Coronary artery (tissue), 2 donors: ENCODE data around the gene MAN1A1.

Source experiments
- DNase-seq: peaks from one replicate; pipeline ENCODE4 v3.0.0-alpha.2; 2017; ENCODE audit warnings: low spot score
- H3K27ac ChIP-seq, 2 donors: fragments of 200-600 bp; sonication (generic); one replicate each; pipeline ENCODE4 v1.5.1; 2016 to 2019
- H3K4me3 ChIP-seq: fragments of 200-600 bp; sonication (generic); 2 replicates; pipeline ENCODE4 v1.5.1; 2016; ENCODE audit warnings: mild to moderate bottlenecking, moderate library complexity
- CTCF ChIP-seq: fragments of 200-600 bp; sonication (generic); IDR thresholded peaks from one replicate; pipeline ENCODE4 v1.5.1; 2019; ENCODE audit warnings: antibody characterized with exemption

Gene MAN1A1

GRCh38 chr6:119333063-119333609 lies 16.4 kb downstream of the MAN1A1 start:
- TF ChIP-seq CTCF, result no peak
- H3K4me3 ChIP-seq, result no peak overlapping the region
- DNase-seq, result no peak
- H3K27ac ChIP-seq, result no peak overlapping the region

- Histone ChIP-seq H3K27ac (no peak overlapping the region), H3K4me3 (no peak overlapping the region)
- TF ChIP-seq CTCF, result no peak
- DNase-seq, result no peak
Measured at GRCh38 chr6:119331663-119332286, 17.8 kb downstream of the MAN1A1 start.

- no peak for TF ChIP-seq CTCF
Measured at GRCh38 chr6:119330520-119331113, 18.9 kb downstream of the MAN1A1 start.

GRCh38 chr6:119329794-119330180 lies 19.8 kb downstream of the MAN1A1 start:
- no peak overlapping the region for H3K4me3 ChIP-seq
- H3K27ac ChIP-seq, result no peak overlapping the region
- no peak for TF ChIP-seq CTCF
- no peak for DNase-seq

More at GRCh38 chr6:119330520-119331113, 18.9 kb downstream of the MAN1A1 start:
- Histone ChIP-seq H3K27ac (no peak overlapping the region), H3K4me3 (no peak overlapping the region)
- DNase-seq, result no peak

GRCh38 chr6:119328892-119329793 lies 20.4 kb downstream of the MAN1A1 start:
- H3K27ac ChIP-seq, result no peak overlapping the region
- TF ChIP-seq CTCF, result no peak
- H3K4me3 ChIP-seq, result no peak overlapping the region
- no peak for DNase-seq

- TF ChIP-seq CTCF, result no peak
- no peak for DNase-seq
- Histone ChIP-seq H3K27ac (no peak overlapping the region), H3K4me3 (no peak overlapping the region)
Measured at GRCh38 chr6:119328254-119328653, 21.3 kb downstream of the MAN1A1 start.
